Upper lobe of left lung (tissue), 4 donors: ENCODE data around the gene GAS5.

Source experiments
- CTCF ChIP-seq, 6 experiments: fragments of 450-650 bp in 4 of 6; fragments of 200-600 bp in 2 of 6; sonication (generic) in 2 of 6; IDR thresholded peaks; one replicate each; pipeline ENCODE4 v1.5.1; 2016 to 2019; ENCODE audit warnings: antibody characterized with exemption in 6 of 6
- EP300 ChIP-seq, 4 donors: sonication (generic); formaldehyde crosslinking; IDR thresholded peaks; one replicate each; pipeline ENCODE4 v1.5.1; 2017; ENCODE audit warnings: antibody characterized with exemption in 4 of 4, control low read depth in 2 of 4
- POLR2A ChIP-seq, 4 donors: fragments of 450-650 bp; IDR thresholded peaks; one replicate each; pipeline ENCODE4 v1.5.1; 2016 to 2017; ENCODE audit warnings: antibody characterized with exemption in 4 of 4, mild to moderate bottlenecking in 2 of 4

GRCh38 chr1:173889885-173890284, 22.1 kb upstream of the GAS5 start:
- TF ChIP-seq CTCF (IDR thresholded peaks at IDR 0.05) (no peak), POLR2A (IDR thresholded peaks at IDR 0.05) (no peak), EP300 (IDR thresholded peaks at IDR 0.05) (no peak)
